ENCODE measurements around the gene TLX1. TPM values are rescaled to one million over a fixed set of nuclear protein-coding genes. Genes with fewer than 3 reads are reported as not detected.

TLX1 gene
- total RNA-seq, 1 donor from 2014 or later = 0.33 TPM

GRCh38 chr10:101112799-101113594 lies 18.1 kb upstream of the TLX1 start:
- Mint-ChIP-seq H3K36me3 (ENCODE audit: low read depth) (no peaks in the 10 kb centered on the region), H3K27ac (ENCODE audit: unreplicated experiment) (no peak overlapping the region), H3K9me3 (no peaks in the 10 kb centered on the region), H3K4me1 (peaks cover 12% of the 10 kb centered on the region), H3K27me3 (ENCODE audit: low read depth) (peaks cover 91% of the 10 kb centered on the region), H3K4me3 (no peak overlapping the region)
- no peak for TF ChIP-seq CTCF (conservative IDR thresholded peaks at IDR 0.05)
- no peak for DNase-seq (ENCODE audit: low read depth, low spot score)

GRCh38 chr10:101113890-101114403 lies 17.2 kb upstream of the TLX1 start:
- Mint-ChIP-seq H3K4me1 (peaks cover 12% of the 10 kb centered on the region), H3K9me3 (no peaks in the 10 kb centered on the region), H3K27me3 (ENCODE audit: low read depth) (peaks cover 93% of the 10 kb centered on the region), H3K36me3 (ENCODE audit: low read depth) (no peaks in the 10 kb centered on the region), H3K27ac (ENCODE audit: unreplicated experiment) (no peak overlapping the region), H3K4me3 (no peak overlapping the region)
- no peak for DNase-seq (ENCODE audit: low read depth, low spot score)
- TF ChIP-seq CTCF (conservative IDR thresholded peaks at IDR 0.05) = no peak

GRCh38 chr10:101114646-101115045 lies 16.5 kb upstream of the TLX1 start:
- Mint-ChIP-seq H3K9me3 (no peaks in the 10 kb centered on the region), H3K27me3 (ENCODE audit: low read depth) (peaks cover 94% of the 10 kb centered on the region), H3K4me1 (peaks cover 12% of the 10 kb centered on the region), H3K27ac (ENCODE audit: unreplicated experiment) (no peak overlapping the region), H3K4me3 (no peak overlapping the region), H3K36me3 (ENCODE audit: low read depth) (no peaks in the 10 kb centered on the region)
- no peak for DNase-seq (ENCODE audit: low read depth, low spot score)
- no peak for TF ChIP-seq CTCF (conservative IDR thresholded peaks at IDR 0.05)

GRCh38 chr10:101116754-101117153 lies 14.3 kb upstream of the TLX1 start:
- DNase-seq (ENCODE audit: low read depth, low spot score) = no peak
- peaks cover 97% of the 10 kb centered on the region for H3K27me3 Mint-ChIP-seq (ENCODE audit: low read depth)
- H3K4me3 Mint-ChIP-seq = no peak overlapping the region

GRCh38 chr10:101118031-101118430 lies 13.1 kb upstream of the TLX1 start:
- Mint-ChIP-seq H3K27me3 (ENCODE audit: low read depth) (peaks cover 99% of the 10 kb centered on the region), H3K4me3 (no peak overlapping the region), H3K36me3 (ENCODE audit: low read depth) (no peaks in the 10 kb centered on the region), H3K9me3 (no peaks in the 10 kb centered on the region), H3K4me1 (peaks cover 23% of the 10 kb centered on the region), H3K27ac (ENCODE audit: unreplicated experiment) (no peak overlapping the region)
- TF ChIP-seq CTCF (conservative IDR thresholded peaks at IDR 0.05) = no peak
- DNase-seq (ENCODE audit: low read depth, low spot score) = no peak

More at GRCh38 chr10:101116754-101117153, 14.3 kb upstream of the TLX1 start:
- peaks cover 23% of the 10 kb centered on the region for H3K4me1 Mint-ChIP-seq
- H3K9me3 Mint-ChIP-seq = no peaks in the 10 kb centered on the region
- H3K27ac Mint-ChIP-seq (ENCODE audit: unreplicated experiment) = no peak overlapping the region
- TF ChIP-seq CTCF (conservative IDR thresholded peaks at IDR 0.05) = no peak
- no peaks in the 10 kb centered on the region for H3K36me3 Mint-ChIP-seq (ENCODE audit: low read depth)
